HL-60 (cell line): ENCODE data around the gene TPK1.

Experiments
- DNase-seq, 2 experiments: peaks; one replicate each; pipeline ENCODE4 v3.0.0-alpha.2; 2010 to 2020; ENCODE audit warnings: low read depth in 1 of 2, low spot score in 1 of 2
- H3K27ac ChIP-seq: fragments of 250-450 bp; sonication (Bioruptor Pico); replicated peaks from 2 replicates; pipeline ENCODE4 v1.5.1; 2020; ENCODE audit warnings: mild to moderate bottlenecking, moderate library complexity
- H3K27me3 ChIP-seq: fragments of 250-450 bp; sonication (Bioruptor Pico); 2 replicates; pipeline ENCODE4 v1.5.1; 2021; ENCODE audit warnings: mild to moderate bottlenecking, moderate library complexity; ENCODE audit not compliant: insufficient read depth, poor library complexity, severe bottlenecking
- H3K4me3 ChIP-seq: replicated peaks from 2 replicates; pipeline ENCODE4 v1.5.1; 2011; ENCODE audit warnings: mild to moderate bottlenecking, control low read depth, low read length; ENCODE audit not compliant: insufficient read depth
- CTCF ChIP-seq: IDR thresholded peaks from one replicate; pipeline ENCODE4 v1.5.1; 2011; ENCODE audit warnings: low read length, control low read depth, inconsistent platforms; ENCODE audit not compliant: insufficient read depth
- GABPA ChIP-seq: IDR thresholded peaks from 2 replicates; pipeline ENCODE4 v1.6.1; 2012; ENCODE audit warnings: low read depth
- POLR2AphosphoS5 ChIP-seq: IDR thresholded peaks from 2 replicates; pipeline ENCODE4 v1.6.1; 2012; ENCODE audit warnings: low read depth
- REST ChIP-seq: IDR thresholded peaks from 2 replicates; pipeline ENCODE4 v1.6.1; 2012; ENCODE audit warnings: low read depth; ENCODE audit not compliant: insufficient replicate concordance
- SPI1 ChIP-seq: IDR thresholded peaks from 2 replicates; pipeline ENCODE4 v1.6.1; 2012; ENCODE audit warnings: low read depth, mild to moderate bottlenecking, borderline replicate concordance

Gene TPK1

GRCh38 chr7:144836545-144836842 is 641 bp upstream of the TPK1 start:
- Histone ChIP-seq H3K4me3 (peak overlapping the region; percentile 70; the same call in 1 of the 2 replicates), H3K27ac (peak overlapping the region; percentile 88)

DNA sequence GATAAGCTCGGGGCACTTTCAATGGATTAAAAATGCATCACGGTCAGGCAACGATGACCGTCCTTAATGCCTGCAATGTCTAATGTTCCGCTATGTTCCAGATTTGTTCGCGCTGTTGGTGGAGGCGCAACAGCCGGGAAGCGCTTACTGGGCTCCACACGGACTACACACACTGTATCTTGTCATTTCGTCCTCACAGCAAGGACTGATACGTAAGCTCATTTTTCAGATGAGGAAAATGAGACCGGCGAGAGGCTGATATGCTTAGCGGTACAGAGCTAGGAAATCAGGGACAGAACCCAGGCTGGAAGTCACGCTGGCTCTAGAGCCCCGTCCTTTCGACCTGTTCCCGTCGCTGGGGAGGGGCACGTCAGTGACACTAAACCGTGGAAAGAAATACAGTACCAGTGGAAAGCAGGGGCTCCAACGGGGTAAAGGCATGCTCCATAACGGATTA is 670 bp downstream of the TPK1 start:
- DNase-seq: peak in 1 of 2 experiments; percentile 41
- Histone ChIP-seq H3K27me3 (no peaks in the 10 kb centered on the region), H3K27ac (peak overlapping the region; percentile 88)

More at GRCh38 chr7:144836545-144836842, 641 bp upstream of the TPK1 start:
- H3K27me3 ChIP-seq: no peaks in the 10 kb centered on the region
- no peak for DNase-seq
- TF ChIP-seq CTCF (no peak), REST (no peak), SPI1 (no peak), GABPA (no peak), POLR2AphosphoS5 (no peak)

GRCh38 chr7:144834641-144835144 is 1.2 kb downstream of the TPK1 start:
- Histone ChIP-seq H3K27me3 (no peaks in the 10 kb centered on the region), H3K4me3 (peak overlapping the region; percentile 70), H3K27ac (peak overlapping the region; percentile 88)
- TF ChIP-seq REST (peak; percentile 1), SPI1 (no peak; the same call in 1 of the 2 replicates)
- DNase-seq: peak; percentile 51 to 66

More for the DNA sequence above, 670 bp downstream of the TPK1 start:
- peak; percentile 5 for TF ChIP-seq REST
- TF ChIP-seq POLR2AphosphoS5: no peak; the same call in 1 of the 2 replicates
- peak overlapping the region; percentile 70 for H3K4me3 ChIP-seq

DNA sequence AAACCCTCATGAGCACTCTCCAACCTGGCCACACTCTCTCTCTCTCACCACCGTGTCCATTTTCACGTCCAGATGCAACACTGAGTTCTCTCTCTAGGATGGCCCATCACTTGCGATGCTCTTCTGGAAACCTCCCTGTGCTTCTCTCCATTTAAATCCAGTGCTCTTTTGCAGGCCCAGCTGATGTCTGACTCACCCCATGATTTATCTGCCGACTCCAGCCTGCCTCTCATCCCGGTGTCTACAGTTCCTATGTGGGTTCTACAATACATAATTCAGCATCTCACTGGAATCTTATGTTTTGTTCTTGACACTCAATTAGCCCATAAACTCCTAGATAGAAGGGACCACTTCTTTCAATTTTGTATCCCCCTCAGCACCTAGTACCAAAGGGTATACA is 5.0 kb downstream of the TPK1 start:
- no peak for DNase-seq
- H3K27me3 ChIP-seq: no peaks in the 10 kb centered on the region
- TF ChIP-seq GABPA: no peak
- no peak for TF ChIP-seq SPI1
- TF ChIP-seq POLR2AphosphoS5: no peak
- TF ChIP-seq REST: no peak
- TF ChIP-seq CTCF: no peak
- H3K4me3 ChIP-seq: no peak overlapping the region
- H3K27ac ChIP-seq: no peak overlapping the region
